Measurements from ENCODE around the gene PPT2.

GRCh38 chr6:32156891-32157290, 3.0 kb downstream of the PPT2 start:
- no peak for TF ChIP-seq CTCF (IDR thresholded peaks at IDR 0.05; ENCODE audit: low read length)
- TF ChIP-seq EZH2 (optimal IDR thresholded peaks at IDR 0.05; ENCODE audit: low read depth, low read length): no peak
- no peak for TF ChIP-seq EZH2phosphoT487 (IDR thresholded peaks at IDR 0.05; ENCODE audit: low read length)
